Mesodermal cell (in vitro differentiated cells): Measurements from ENCODE around the gene CTSV.
"Not testable (repeated sequence)": the region's sequence is repeated elsewhere in the genome, so short reads cannot be mapped to it uniquely, and the experiment has no call there.

Experiments
- H3K27ac ChIP-seq: 2 replicates; pipeline ENCODE4 v1.7.0; 2013; ENCODE audit warnings: mild to moderate bottlenecking, low read depth, low read length, moderate library complexity; ENCODE audit not compliant: severe bottlenecking
- H3K36me3 ChIP-seq: 2 replicates; pipeline ENCODE4 v1.7.1; 2013; ENCODE audit warnings: mild to moderate bottlenecking, low read length, moderate library complexity; ENCODE audit not compliant: control insufficient read depth, insufficient read depth
- H3K4me1 ChIP-seq: one replicate; pipeline ENCODE4 v1.7.1; 2013; ENCODE audit warnings: mild to moderate bottlenecking, low read length; ENCODE audit not compliant: insufficient read depth, control insufficient read depth, poor library complexity, severe bottlenecking
- H3K4me3 ChIP-seq: 2 replicates; pipeline ENCODE4 v1.7.0; 2013; ENCODE audit warnings: low read length, control low read depth, mild to moderate bottlenecking; ENCODE audit not compliant: insufficient read depth, poor library complexity, severe bottlenecking; ENCODE audit errors: extremely low read depth
- H3K9me3 ChIP-seq: 2 replicates; pipeline ENCODE4 v1.7.1; 2013; ENCODE audit warnings: mild to moderate bottlenecking, low read length, moderate library complexity; ENCODE audit not compliant: control insufficient read depth
- WGBS, 2 experiments: methylation state at CpG; one replicate each; pipeline ENCODE4 v1.1.5; 2013; ENCODE audit warnings: missing lambda C conversion rate in 2 of 2; ENCODE audit not compliant: insufficient coverage in 2 of 2; 5-methylcytosine and 5-hydroxymethylcytosine counted together

CTSV gene

GRCh38 chr9:96994531-96995016 lies 44.4 kb downstream of the CTSV start:
- H3K9me3 ChIP-seq, H3K4me1 ChIP-seq, H3K36me3 ChIP-seq, H3K4me3 ChIP-seq, H3K27ac ChIP-seq: not testable (repeated sequence)
- WGBS, 2 experiments = no CpG with 5 or more reads among the region's 2 CpGs

GRCh38 chr9:96992303-96992702 lies 46.6 kb downstream of the CTSV start:
- H3K4me3 ChIP-seq, H3K36me3 ChIP-seq, H3K9me3 ChIP-seq, H3K4me1 ChIP-seq, H3K27ac ChIP-seq: not testable (repeated sequence)
- WGBS, 2 experiments = no CpG with 5 or more reads among the region's 2 CpGs

- not testable (repeated sequence) for H3K4me1 ChIP-seq, H3K27ac ChIP-seq, H3K36me3 ChIP-seq, H3K4me3 ChIP-seq, H3K9me3 ChIP-seq
- WGBS, 2 experiments = 100% methylated on average over 1 of the region's 1 CpG; no CpG with 5 or more reads in 1 of the 2 experiments
Measured at GRCh38 chr9:96989747-96990318, 49.1 kb downstream of the CTSV start.

GRCh38 chr9:96984887-96985286 lies 54.1 kb downstream of the CTSV start:
- H3K4me3 ChIP-seq, H3K36me3 ChIP-seq, H3K4me1 ChIP-seq, H3K9me3 ChIP-seq, H3K27ac ChIP-seq: not testable (repeated sequence)
- 100% methylated on average over 2 of the region's 2 CpGs; no CpG with 5 or more reads in 1 of the 2 experiments for WGBS, 2 experiments

- H3K9me3 ChIP-seq, H3K4me3 ChIP-seq, H3K27ac ChIP-seq, H3K4me1 ChIP-seq, H3K36me3 ChIP-seq: not testable (repeated sequence)
- WGBS, 2 experiments = no CpG with 5 or more reads among the region's 3 CpGs
Measured at GRCh38 chr9:96984139-96984538, 54.8 kb downstream of the CTSV start.

GRCh38 chr9:96983496-96984122 lies 55.3 kb downstream of the CTSV start:
- H3K4me1 ChIP-seq, H3K4me3 ChIP-seq, H3K27ac ChIP-seq, H3K36me3 ChIP-seq, H3K9me3 ChIP-seq: not testable (repeated sequence)
- WGBS, 2 experiments = 83 to 100% methylated on average over 1 of the region's 7 CpGs
